HG02840 (cell line): ENCODE data around the gene COX6B2.

Experiments
- ATAC-seq: cut with Tn5 transposase; IDR thresholded peaks from one replicate; pipeline ENCODE4 v1.9.1; 2021; ENCODE audit warnings: mild to moderate bottlenecking, moderate library complexity, moderate number of reproducible peaks; ENCODE audit not compliant: unreplicated experiment, low FRiP score

COX6B2 gene

GRCh38 chr19:55315956-55316525, 38.5 kb downstream of the COX6B2 start:
- ATAC-seq: no peak

- no peak for ATAC-seq
Measured at GRCh38 chr19:55314396-55314795, 40.1 kb downstream of the COX6B2 start.

- ATAC-seq: no peak
Measured at GRCh38 chr19:55312621-55313512, 41.7 kb downstream of the COX6B2 start.

DNA sequence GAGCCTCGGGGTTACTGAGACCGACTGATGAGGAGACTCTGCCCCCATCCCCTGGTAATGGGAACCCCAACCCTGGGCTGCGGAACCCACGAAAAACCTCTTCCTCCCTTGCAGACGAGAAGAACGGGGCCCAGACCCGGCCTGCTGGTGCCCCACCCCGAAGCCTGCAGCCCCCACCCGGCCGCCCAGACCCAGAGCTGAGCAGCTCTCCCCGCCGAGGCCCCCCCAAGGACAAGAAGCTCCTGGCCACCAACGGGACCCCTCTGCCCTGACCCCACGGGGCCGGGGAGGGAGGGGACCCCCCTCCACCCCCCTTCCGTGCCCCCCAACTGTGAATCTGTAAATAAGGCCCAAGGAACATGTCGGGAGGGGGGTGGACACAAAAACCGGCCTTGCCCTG, 42.7 kb downstream of the COX6B2 start:
- ATAC-seq: no peak

DNA sequence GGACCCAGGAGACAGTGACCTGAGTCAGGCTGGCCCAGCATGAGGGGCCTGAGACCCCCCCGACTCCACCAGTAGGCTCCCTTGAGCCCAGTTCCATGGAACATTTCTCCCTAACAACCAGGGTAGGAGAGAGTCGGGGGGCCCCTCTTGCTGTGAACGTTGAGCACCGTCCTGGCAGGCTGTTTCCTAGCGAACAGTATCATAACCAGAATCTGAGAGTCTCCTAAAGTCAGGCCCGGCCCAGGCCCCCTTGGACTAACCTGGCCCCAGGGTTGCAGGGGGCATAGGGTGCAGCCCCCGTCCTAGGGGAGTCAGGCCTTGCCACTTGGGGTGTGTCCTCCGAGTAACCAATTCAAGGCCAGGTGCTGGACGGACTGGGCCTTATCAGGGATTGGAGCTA, 43.1 kb downstream of the COX6B2 start:
- ATAC-seq: no peak

DNA sequence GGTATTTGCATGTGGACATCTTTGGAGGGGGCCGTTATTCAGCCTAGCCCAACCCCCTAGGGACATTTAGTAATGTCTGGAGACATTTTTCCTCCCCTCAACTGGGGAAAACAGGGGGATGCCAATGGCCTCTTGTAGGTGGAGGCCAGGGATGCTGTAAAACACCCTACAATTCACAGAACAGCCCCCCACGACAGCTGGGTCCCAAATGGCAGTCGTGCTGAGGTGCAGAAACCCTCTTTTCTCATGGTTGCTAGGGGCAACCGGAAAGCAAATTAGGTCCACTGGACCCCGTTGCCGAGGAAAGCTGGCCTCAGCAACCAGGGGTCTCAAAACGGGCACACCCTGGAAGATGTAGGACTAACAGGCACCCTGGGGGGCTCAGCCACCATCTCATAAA, 44.0 kb downstream of the COX6B2 start:
- no peak for ATAC-seq

DNA sequence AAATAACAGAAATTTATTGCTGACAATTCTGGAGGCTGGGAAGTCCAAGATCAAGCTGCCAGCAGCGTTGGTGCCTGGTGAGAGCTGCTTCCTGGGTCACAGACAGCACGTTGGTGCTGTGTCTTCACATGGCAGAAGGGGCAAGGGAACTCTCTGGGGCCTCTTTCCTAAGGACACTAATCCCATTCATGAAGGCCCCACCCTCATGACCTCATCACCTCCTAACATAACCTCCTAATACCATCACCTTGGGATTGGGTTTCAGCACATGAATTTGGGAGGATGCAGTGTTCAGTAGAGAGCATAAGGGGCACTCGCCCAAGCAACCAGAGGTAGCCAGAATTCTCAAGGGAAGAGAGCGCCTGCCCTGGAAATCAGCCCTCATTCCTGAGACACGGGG, 45.1 kb downstream of the COX6B2 start:
- ATAC-seq: no peak

- ATAC-seq: no peak
Measured at GRCh38 chr19:55308281-55308680, 46.2 kb downstream of the COX6B2 start.

DNA sequence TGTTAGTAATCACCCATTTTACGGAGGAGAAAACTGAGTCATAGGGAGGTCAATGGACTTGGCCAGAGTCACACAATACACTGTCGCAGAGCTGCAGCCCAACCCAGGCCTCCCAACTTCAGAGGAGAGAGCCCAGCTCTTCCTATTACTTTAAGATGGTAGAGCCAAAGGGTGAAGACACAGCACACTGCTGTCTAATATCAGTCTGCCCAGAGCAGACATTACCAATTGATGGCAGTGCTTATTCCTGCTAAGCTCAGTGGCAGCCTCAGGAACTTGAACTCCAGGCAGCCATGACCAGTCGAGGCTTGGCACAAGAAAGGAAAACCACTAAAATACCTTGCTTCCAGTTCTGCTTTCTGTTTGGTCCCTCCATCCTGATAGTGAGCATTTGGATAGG, 47.8 kb downstream of the COX6B2 start:
- ATAC-seq: no peak

- ATAC-seq: no peak
Measured at GRCh38 chr19:55305983-55306562, 48.4 kb downstream of the COX6B2 start.

GRCh38 chr19:55305491-55305890, 49.0 kb downstream of the COX6B2 start:
- ATAC-seq: no peak

GRCh38 chr19:55304980-55305379, 49.5 kb downstream of the COX6B2 start:
- ATAC-seq: no peak

DNA sequence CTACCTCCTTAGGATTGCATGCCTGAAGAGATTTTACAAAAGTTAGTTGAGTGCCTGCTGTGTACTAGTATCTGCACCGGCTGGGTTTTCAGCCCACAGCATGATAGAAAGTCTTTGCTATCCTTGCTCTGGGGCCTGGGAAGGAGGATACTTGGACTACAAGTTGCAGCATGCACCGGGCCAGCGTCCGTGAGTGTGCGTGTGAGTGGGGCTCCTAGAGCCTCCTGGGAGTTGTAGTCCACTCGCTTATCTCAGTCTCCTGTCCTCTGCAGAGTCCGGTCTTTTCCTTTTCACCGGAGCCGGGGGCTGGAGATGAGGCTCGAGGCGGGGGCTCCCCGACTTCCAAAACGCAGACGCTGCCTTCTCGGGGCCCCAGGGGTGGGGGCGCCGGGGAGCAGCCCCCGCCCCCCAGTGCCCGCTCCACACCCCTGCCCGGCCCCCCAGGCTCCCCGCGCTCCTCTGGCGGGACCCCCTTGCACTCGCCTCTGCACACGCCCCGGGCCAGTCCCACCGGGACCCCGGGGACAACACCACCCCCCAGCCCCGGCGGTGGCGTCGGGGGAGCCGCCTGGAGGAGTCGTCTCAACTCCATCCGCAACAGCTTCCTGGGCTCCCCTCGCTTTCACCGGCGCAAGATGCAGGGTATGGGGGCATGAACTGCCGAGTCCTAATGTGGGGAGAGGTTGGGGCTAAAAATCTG, 50.1 kb downstream of the COX6B2 start:
- no peak for ATAC-seq

- no peak for ATAC-seq
Measured at GRCh38 chr19:55303477-55303876, 51.0 kb downstream of the COX6B2 start.

DNA sequence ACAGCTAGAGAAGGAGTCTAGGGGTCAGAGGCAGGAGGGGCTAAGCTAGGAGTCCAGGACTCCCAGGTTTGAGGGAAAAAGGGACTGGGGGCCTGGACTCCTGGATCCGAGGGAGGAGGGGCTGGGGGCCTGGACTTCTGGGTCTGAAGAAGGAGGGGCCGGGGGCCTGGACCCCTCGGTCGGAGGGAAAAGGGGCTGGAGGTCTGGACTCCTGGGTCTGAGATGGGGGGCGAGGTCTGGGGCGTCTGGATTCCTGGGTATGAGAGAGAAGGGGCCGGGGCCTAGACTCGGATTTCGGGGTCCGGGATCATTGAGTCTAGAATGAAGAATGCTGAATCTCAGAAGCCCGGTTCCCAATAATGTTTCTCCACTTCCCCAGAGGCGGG, 52.2 kb downstream of the COX6B2 start:
- ATAC-seq: no peak

DNA sequence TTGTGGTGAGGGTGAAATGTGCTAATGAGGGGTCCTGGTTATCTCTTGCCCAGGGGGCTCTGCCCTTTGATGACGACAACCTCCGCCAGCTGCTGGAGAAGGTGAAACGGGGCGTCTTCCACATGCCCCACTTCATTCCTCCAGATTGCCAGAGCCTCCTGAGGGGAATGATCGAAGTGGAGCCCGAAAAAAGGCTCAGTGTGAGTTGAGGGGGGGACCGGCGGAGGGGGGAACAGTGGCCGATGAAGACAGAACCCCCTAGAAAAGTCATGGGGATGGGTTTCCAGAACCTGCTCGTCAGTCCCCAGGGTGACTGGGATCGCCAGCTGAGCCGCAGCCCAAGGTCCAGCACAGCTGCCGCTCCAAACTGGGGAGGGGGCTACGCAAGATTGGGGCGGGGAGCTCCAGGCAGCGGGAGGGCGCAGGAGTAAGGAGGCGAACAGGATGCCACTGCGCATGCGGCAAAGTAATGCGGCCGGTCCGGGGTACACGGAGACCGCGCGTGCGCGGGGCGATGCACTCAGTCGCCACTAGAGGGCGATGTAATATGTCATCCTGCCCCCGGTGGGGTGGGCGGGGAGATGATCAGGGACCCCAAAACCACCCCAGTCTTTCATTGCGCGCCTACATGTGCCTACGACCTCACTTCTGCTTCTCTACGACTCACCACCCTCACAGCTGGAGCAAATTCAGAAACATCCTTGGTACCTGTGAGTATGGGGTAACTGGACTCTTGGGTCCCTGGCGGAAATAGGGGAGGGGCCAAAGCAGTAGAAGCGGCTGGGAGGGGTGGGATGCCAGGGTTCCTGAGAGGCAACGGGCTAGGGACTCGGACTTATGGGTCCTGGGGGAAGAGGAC, 52.8 kb downstream of the COX6B2 start:
- ATAC-seq: no peak

GRCh38 chr19:55300886-55301458, 53.5 kb downstream of the COX6B2 start:
- ATAC-seq: no peak

GRCh38 chr19:55299991-55300390, 54.5 kb downstream of the COX6B2 start:
- ATAC-seq: no peak
